Trophoblast cell (in vitro differentiated cells and primary cell): Measurements from ENCODE around the gene XAF1.

Experiments used
- DNase-seq, 2 donors: peaks; one replicate each; pipeline ENCODE4 v3.0.0-alpha.2; 2016
- H2AFZ ChIP-seq: 2 replicates; pipeline ENCODE4 v1.6.1; 2013; ENCODE audit warnings: low read length, moderate library complexity, mild to moderate bottlenecking; ENCODE audit not compliant: insufficient read depth, poor library complexity
- H2AK5ac ChIP-seq: 2 replicates; pipeline ENCODE4 v1.6.1; 2013; ENCODE audit warnings: mild to moderate bottlenecking, low read length
- H2BK120ac ChIP-seq: 2 replicates; pipeline ENCODE4 v1.6.1; 2013; ENCODE audit warnings: low read length, mild to moderate bottlenecking, moderate library complexity; ENCODE audit not compliant: insufficient read depth, poor library complexity
- H2BK12ac ChIP-seq: 2 replicates; pipeline ENCODE4 v1.6.1; 2013; ENCODE audit warnings: mild to moderate bottlenecking, low read length, moderate library complexity
- H2BK5ac ChIP-seq: 2 replicates; pipeline ENCODE4 v1.6.1; 2013; ENCODE audit warnings: low read length, low read depth, moderate library complexity, mild to moderate bottlenecking; ENCODE audit not compliant: poor library complexity
- H3K14ac ChIP-seq: 2 replicates; pipeline ENCODE4 v1.6.1; 2013; ENCODE audit warnings: mild to moderate bottlenecking, low read length
- H3K18ac ChIP-seq: 2 replicates; pipeline ENCODE4 v1.6.1; 2013; ENCODE audit warnings: mild to moderate bottlenecking, low read length
- H3K23ac ChIP-seq: 2 replicates; pipeline ENCODE4 v1.6.1; 2013; ENCODE audit warnings: low read length
- H3K27ac ChIP-seq: 2 replicates; pipeline ENCODE4 v1.5.1; 2013; ENCODE audit warnings: low read depth, mild to moderate bottlenecking, inconsistent platforms, low read length, moderate library complexity
- H3K27me3 ChIP-seq: 2 replicates; pipeline ENCODE4 v1.6.1; 2013; ENCODE audit warnings: inconsistent platforms, mild to moderate bottlenecking, low read length, moderate library complexity; ENCODE audit not compliant: insufficient read depth
- H3K36me3 ChIP-seq, 2 experiments: 1 replicate in 1 of 2; 2 replicates in 1 of 2; pipeline ENCODE4 v1.6.1; 2013; ENCODE audit warnings: low read length in 2 of 2, mild to moderate bottlenecking in 2 of 2, moderate library complexity in 1 of 2; ENCODE audit not compliant: insufficient read depth in 2 of 2, control insufficient read depth in 1 of 2
- H3K4ac ChIP-seq: 2 replicates; pipeline ENCODE4 v1.6.1; 2013; ENCODE audit warnings: low read depth, mild to moderate bottlenecking, low read length, moderate library complexity
- H3K4me1 ChIP-seq, 2 experiments: 1 replicate in 1 of 2; 2 replicates in 1 of 2; pipeline ENCODE4 v1.6.1; 2013; ENCODE audit warnings: low read length in 2 of 2, mild to moderate bottlenecking in 2 of 2, moderate library complexity in 1 of 2; ENCODE audit not compliant: insufficient read depth in 2 of 2, control insufficient read depth in 1 of 2
- H3K4me2 ChIP-seq: 2 replicates; pipeline ENCODE4 v1.6.1; 2013; ENCODE audit warnings: inconsistent platforms, mild to moderate bottlenecking, low read length, moderate library complexity
- H3K4me3 ChIP-seq: 2 replicates; pipeline ENCODE4 v1.5.1; 2013; ENCODE audit warnings: mild to moderate bottlenecking, low read depth, low read length, inconsistent platforms
- H3K79me1 ChIP-seq: one replicate; pipeline ENCODE4 v1.6.1; 2013; ENCODE audit warnings: low read length
- H3K79me2 ChIP-seq: 2 replicates; pipeline ENCODE4 v1.6.1; 2013; ENCODE audit warnings: low read length, mild to moderate bottlenecking; ENCODE audit not compliant: control insufficient read depth, insufficient read depth, poor library complexity
- H3K9ac ChIP-seq: 2 replicates; pipeline ENCODE4 v1.6.1; 2013; ENCODE audit warnings: mild to moderate bottlenecking, low read length
- H3K9me3 ChIP-seq: 2 replicates; pipeline ENCODE4 v1.6.1; 2013; ENCODE audit warnings: low read depth, mild to moderate bottlenecking, control low read depth, inconsistent platforms, low read length; ENCODE audit not compliant: insufficient read depth
- H4K12ac ChIP-seq: 2 replicates; pipeline ENCODE4 v1.6.1; 2013; ENCODE audit warnings: low read depth, mild to moderate bottlenecking, low read length, moderate library complexity
- H4K8ac ChIP-seq: 2 replicates; pipeline ENCODE4 v1.6.1; 2013; ENCODE audit warnings: low read depth, mild to moderate bottlenecking, low read length, moderate library complexity
- H4K91ac ChIP-seq: one replicate; pipeline ENCODE4 v1.6.1; 2013; ENCODE audit warnings: low read depth, mild to moderate bottlenecking, low read length, moderate library complexity
- WGBS: extraction: QIAGEN DNeasy Blood & Tissue Kit; methylation state at CpG from one replicate; pipeline ENCODE4 v1.1.7; 2013; ENCODE audit warnings: missing lambda C conversion rate; ENCODE audit not compliant: insufficient read length, insufficient coverage; ENCODE audit errors: extremely low coverage; 5-methylcytosine and 5-hydroxymethylcytosine counted together

XAF1 gene

GRCh38 chr17:6789146-6789545 is 33.3 kb downstream of the XAF1 start:
- peak in 1 of 2 donors; percentile 11 for DNase-seq
- no peak overlapping the region for H2BK12ac ChIP-seq
- no CpG with 5 or more reads among the region's 4 CpGs for WGBS

GRCh38 chr17:6793748-6794493 is 38.1 kb downstream of the XAF1 start:
- no peak overlapping the region for H4K12ac ChIP-seq
- no peak overlapping the region for H4K8ac ChIP-seq
- no peaks in the 10 kb centered on the region for H3K27me3 ChIP-seq
- H3K36me3 ChIP-seq = no peaks in the 10 kb centered on the region
- no peak overlapping the region for H2BK5ac ChIP-seq
- no peak overlapping the region for H3K18ac ChIP-seq
- no peak overlapping the region for H2AK5ac ChIP-seq
- no peak overlapping the region for H3K4me3 ChIP-seq
- no peak overlapping the region for H2AFZ ChIP-seq
- H3K27ac ChIP-seq = no peak overlapping the region
- H3K9me3 ChIP-seq = no peaks in the 10 kb centered on the region
- no peak overlapping the region for H3K14ac ChIP-seq
- H4K91ac ChIP-seq = no peak overlapping the region
- WGBS = no CpG with 5 or more reads among the region's 5 CpGs
- no peak overlapping the region for H3K9ac ChIP-seq
- H3K79me2 ChIP-seq = no peaks in the 10 kb centered on the region
- peaks cover 4 to 6% of the 10 kb centered on the region in 2 experiments for H3K4me1 ChIP-seq
- DNase-seq = no peak
- H2BK12ac ChIP-seq = no peak overlapping the region
- H3K79me1 ChIP-seq = no peaks in the 10 kb centered on the region
- H3K4me2 ChIP-seq = no peak overlapping the region
- H2BK120ac ChIP-seq = no peak overlapping the region
- no peak overlapping the region for H3K23ac ChIP-seq
- no peak overlapping the region for H3K4ac ChIP-seq

More at GRCh38 chr17:6789146-6789545, 33.3 kb downstream of the XAF1 start:
- H3K18ac ChIP-seq = no peak overlapping the region
- no peak overlapping the region for H4K8ac ChIP-seq
- H3K79me1 ChIP-seq = no peaks in the 10 kb centered on the region
- no peaks in the 10 kb centered on the region for H3K36me3 ChIP-seq
- no peak overlapping the region for H2AK5ac ChIP-seq
- H2BK5ac ChIP-seq = no peak overlapping the region
- H3K27me3 ChIP-seq = no peaks in the 10 kb centered on the region
- no peak overlapping the region for H3K4me3 ChIP-seq
- H3K27ac ChIP-seq = no peak overlapping the region
- no peak overlapping the region for H4K12ac ChIP-seq
- no peak overlapping the region for H2BK120ac ChIP-seq
- H3K9ac ChIP-seq = no peak overlapping the region
- H3K23ac ChIP-seq = no peak overlapping the region
- H4K91ac ChIP-seq = no peak overlapping the region
- no peaks in the 10 kb centered on the region for H3K9me3 ChIP-seq
- H3K4me2 ChIP-seq = no peak overlapping the region
- H2AFZ ChIP-seq = no peak overlapping the region
- H3K79me2 ChIP-seq = no peaks in the 10 kb centered on the region
- H3K14ac ChIP-seq = no peak overlapping the region
- no peak overlapping the region for H3K4ac ChIP-seq
- no peaks in the 10 kb centered on the region for H3K4me1 ChIP-seq

- Histone ChIP-seq H2BK12ac (no peak overlapping the region), H3K36me3 (no peaks in the 10 kb centered on the region), H3K9me3 (no peaks in the 10 kb centered on the region), H3K9ac (no peak overlapping the region), H2BK120ac (no peak overlapping the region), H3K27me3 (no peaks in the 10 kb centered on the region), H3K4me3 (no peak overlapping the region), H4K12ac (no peak overlapping the region), H3K14ac (no peak overlapping the region), H3K79me1 (no peaks in the 10 kb centered on the region), H3K79me2 (no peaks in the 10 kb centered on the region), H2AFZ (no peak overlapping the region), H3K4ac (no peak overlapping the region), H3K4me1 (peaks cover 4 to 6% of the 10 kb centered on the region in 2 experiments), H4K91ac (no peak overlapping the region), H3K27ac (no peak overlapping the region), H2BK5ac (no peak overlapping the region), H4K8ac (no peak overlapping the region), H2AK5ac (no peak overlapping the region), H3K18ac (no peak overlapping the region), H3K4me2 (no peak overlapping the region), H3K23ac (no peak overlapping the region)
- DNase-seq = no peak
- WGBS = no CpG with 5 or more reads among the region's 10 CpGs
Observed at GRCh38 chr17:6796017-6796886, 40.4 kb downstream of the XAF1 start.

GRCh38 chr17:6796887-6797490 is 41.1 kb downstream of the XAF1 start:
- no CpG with 5 or more reads among the region's 2 CpGs for WGBS
- no peak overlapping the region for H3K14ac ChIP-seq
- H3K4me2 ChIP-seq = no peak overlapping the region
- no peak overlapping the region for H4K91ac ChIP-seq
- no peak overlapping the region for H3K9ac ChIP-seq
- no peaks in the 10 kb centered on the region for H3K27me3 ChIP-seq
- peaks cover 4 to 6% of the 10 kb centered on the region in 2 experiments for H3K4me1 ChIP-seq
- no peak overlapping the region for H3K4me3 ChIP-seq
- H3K4ac ChIP-seq = no peak overlapping the region
- no peak overlapping the region for H4K8ac ChIP-seq
- H2AFZ ChIP-seq = no peak overlapping the region
- no peaks in the 10 kb centered on the region for H3K36me3 ChIP-seq
- no peaks in the 10 kb centered on the region for H3K9me3 ChIP-seq
- no peaks in the 10 kb centered on the region for H3K79me1 ChIP-seq
- H3K27ac ChIP-seq = no peak overlapping the region
- H4K12ac ChIP-seq = no peak overlapping the region
- H3K18ac ChIP-seq = no peak overlapping the region
- H2BK120ac ChIP-seq = no peak overlapping the region
- no peak overlapping the region for H3K23ac ChIP-seq
- no peak overlapping the region for H2AK5ac ChIP-seq
- no peak for DNase-seq
- no peak overlapping the region for H2BK12ac ChIP-seq
- no peaks in the 10 kb centered on the region for H3K79me2 ChIP-seq
- no peak overlapping the region for H2BK5ac ChIP-seq
